NCI-H187 (cell line): Measurements from ENCODE around the gene KLHL29.
"Not testable (repeated sequence)": the region's sequence is repeated elsewhere in the genome, so short reads cannot be mapped to it uniquely, and the experiment has no call there.

ENCODE experiments used
- DNase-seq, 2 experiments: peaks; one replicate each; lab custom pipeline; 2025; lab: John Stamatoyannopoulos, UW

KLHL29 gene

GRCh38 chr2:23721454-23721826 lies 336.5 kb downstream of the KLHL29 start:
- no peak for DNase-seq

DNA sequence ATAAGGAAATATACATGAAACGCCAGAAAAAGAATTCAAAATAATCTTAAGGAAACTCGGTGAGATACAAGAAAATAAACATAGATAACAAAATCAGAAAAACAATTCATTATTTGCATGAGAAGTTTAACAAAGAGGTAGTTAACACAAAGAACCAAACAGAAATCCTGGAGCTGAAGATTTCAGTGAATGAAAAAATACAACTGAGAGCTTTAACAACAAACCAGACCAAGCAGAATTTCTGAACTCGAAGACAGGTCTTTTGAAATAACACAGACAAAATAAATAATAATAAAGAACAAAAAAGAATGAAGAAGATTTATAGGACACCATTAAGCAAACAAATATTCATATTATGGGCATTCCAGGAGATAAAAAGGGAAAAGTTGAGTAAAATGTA lies 337.3 kb downstream of the KLHL29 start:
- no peak for DNase-seq

DNA sequence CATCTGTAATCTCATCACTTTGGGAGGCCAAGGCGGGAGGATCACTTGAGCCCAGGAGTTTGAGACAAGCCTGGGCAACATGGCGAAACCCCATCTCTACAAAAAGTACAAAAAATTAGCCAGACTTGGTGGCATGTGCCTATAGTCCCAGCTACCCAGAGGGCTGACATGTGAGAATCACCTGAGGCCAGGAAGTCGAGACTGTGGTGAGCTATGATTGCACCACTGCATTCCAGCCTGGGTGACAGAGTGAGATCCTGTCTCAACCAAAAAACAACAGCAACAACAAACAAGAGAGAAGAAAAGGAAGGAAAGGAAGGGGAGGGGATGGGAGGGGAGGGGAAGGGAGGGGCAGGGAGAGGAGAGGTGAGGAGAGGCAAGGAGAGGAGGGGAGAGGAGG lies 338.1 kb downstream of the KLHL29 start:
- DNase-seq: not testable (repeated sequence)

DNA sequence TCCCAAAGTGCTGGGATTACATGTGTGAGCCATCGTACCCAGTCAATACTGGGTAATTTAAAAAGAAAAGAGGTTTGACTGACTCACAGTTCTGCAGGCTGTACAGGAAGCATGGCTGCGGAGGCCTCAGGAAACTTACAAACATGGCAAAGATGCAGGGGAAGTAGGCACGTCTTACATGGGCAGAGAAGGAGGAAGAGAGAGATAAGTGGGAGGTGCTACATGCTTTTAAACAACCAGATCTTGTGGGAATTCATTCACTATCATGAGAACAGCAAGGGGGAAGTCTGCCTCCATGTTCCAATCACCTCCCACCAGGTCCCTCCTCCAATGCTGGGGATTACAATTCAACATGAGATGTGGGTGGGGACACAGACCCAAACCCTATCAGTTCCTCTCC lies 349.4 kb downstream of the KLHL29 start:
- DNase-seq: no peak

DNA sequence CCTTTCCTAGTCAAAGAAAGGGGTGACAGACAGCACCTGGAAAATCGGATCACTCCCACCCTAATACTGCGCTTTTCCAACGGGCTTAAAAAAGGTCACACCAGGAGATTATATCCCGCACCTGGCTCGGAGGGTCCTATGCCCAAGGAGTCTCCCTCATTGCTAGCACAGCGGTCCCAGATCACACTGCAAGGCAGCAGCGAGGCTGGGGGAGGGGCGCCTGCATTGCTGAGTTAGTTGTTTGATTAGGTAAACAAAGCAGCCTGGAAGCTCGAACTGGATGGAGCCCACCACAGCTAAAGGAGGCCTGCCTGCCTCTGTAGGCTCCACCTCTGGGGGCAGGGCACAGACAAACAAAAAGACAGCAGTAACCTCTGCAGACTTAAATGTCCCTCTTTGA lies 351.8 kb downstream of the KLHL29 start:
- DNase-seq: not testable (repeated sequence)

DNA sequence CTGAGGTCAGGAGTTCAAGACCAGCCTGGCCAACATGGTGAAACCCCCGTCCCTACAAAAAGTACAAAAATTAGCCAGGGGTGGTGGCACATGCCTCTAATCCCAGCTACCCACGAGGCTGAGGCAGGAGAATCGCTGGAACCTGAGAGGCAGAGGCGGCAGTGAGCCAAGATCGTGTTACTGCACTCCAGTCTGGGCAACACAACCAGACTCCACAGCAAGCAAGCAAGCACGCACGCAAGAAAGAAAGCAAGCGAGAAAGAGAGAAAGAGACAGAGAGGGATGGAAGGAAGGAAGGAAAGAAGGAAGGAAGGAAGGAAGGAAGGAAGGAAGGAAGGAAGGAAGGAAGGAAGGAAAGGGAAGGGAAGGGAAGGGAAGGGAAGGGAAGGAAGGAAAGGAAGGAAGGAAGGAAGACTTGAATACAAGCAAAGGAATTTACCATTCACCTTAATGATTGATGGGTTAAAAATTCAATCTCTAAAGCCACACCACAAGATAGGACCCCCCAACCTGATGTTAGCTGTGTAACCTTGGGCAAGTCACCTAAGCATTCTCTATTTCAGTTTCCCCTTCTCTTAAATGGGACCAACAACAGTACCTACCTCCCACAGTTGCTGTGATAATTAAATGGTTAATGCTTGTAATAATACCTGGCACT lies 360.2 kb downstream of the KLHL29 start:
- no peak for DNase-seq

GRCh38 chr2:23745726-23746105 lies 360.7 kb downstream of the KLHL29 start:
- no peak for DNase-seq

DNA sequence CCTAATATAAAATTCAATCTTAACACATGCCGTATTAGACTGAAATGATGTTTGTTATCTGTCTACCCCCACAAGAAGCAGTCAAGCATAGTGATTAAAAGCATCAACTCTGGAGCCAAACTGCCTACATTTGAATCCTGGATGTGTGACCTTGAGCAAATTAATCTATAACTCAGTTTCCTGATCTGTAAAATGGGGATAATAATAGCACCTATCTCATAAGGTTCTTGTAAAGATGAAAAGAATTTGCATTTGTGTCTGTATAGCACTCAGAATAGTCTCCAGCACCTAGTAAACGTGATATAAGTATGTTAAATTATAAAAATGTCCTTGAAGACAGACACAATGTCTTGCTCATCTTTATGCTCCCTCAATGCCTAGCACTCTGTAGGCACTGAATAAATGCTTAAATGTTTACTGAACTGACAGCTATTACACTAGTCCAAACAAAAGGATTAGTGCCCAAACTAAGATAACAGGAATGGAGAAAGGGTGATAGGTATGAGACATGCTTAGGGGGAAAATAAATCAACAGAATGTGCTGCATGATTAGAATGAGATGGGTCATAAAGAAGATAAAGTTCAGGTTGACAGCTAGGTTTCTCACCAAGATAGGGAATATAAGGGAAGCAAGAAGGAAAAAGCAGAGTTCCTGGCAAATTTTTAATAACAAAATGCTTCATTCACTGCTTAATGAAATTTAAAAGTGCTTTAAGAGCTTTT lies 361.3 kb downstream of the KLHL29 start:
- no peak for DNase-seq

GRCh38 chr2:23751747-23752265 lies 366.8 kb downstream of the KLHL29 start:
- no peak for DNase-seq

DNA sequence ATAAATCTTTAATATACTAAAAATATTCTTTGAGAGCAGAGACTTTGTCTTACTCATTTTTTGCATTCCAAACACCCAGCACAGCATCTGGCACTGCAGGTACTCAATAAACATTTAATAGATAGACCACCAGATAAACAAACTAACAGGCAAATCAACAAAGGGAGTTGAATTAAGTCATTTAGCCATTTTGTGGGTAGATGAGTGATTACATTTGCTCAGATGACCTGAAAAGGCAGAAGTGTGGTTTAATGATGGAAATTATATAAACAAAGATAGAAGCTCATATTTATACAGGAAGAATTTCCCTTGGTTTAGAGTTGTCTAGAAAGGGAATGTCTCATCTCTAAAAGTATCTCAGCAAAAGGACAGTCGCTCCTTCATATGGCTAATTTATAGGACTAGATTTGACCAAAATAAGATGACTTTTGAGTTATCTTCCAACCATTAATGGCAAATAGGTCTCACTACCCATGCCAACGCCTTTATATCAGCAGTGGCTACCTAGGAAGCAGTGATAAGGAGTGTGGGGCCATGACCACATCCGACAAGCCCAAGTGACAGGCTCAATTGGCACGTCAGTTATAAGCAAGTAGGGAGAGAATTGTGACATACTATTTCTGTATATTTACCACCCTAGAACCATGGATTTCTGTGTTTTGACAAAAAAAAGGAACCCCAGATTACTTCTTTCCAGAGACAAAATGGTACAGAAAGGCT lies 368.5 kb downstream of the KLHL29 start:
- DNase-seq: no peak

- DNase-seq: no peak
These were observed 370.0 kb downstream of the KLHL29 start for GRCh38 chr2:23754970-23755369.

DNA sequence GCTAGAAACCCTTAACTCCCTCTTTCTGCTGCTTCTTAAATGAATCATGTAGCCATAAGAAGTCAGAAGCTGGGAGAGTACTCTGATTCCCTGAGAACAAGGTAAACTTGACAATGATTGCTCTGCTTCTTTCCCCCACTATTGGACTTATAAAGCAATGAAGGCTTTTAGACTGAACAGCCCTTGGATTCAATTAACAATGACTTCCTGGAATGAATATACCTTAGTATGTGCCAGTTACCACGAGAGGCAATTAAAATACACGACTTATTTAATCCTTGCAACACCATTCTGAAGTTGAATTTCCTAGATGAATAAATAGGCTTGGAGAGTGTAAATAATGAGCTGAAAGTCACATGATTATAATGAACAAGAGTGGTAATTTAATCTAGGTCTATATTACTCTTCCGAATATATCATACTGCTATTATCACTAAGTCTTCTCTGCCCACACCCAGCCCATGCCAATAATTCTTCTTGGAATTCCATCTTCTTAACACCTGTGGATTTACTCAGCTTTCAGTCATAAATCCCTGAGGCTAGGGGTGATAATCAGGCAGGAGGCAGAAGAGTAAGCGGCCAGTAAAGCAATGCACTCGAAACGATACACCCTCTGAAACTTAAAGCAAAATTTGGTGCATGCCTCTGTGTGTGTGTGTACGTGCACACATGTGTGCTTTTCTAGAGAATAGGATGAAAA lies 371.8 kb downstream of the KLHL29 start:
- no peak for DNase-seq

GRCh38 chr2:23757686-23758433 lies 372.9 kb downstream of the KLHL29 start:
- no peak for DNase-seq
